NCI-H2171 treated with DMSO at 0.1 percent for 48 hours (cell line): ENCODE results near the gene KIAA1958.
"Not testable (repeated sequence)": the region's sequence is repeated elsewhere in the genome, so short reads cannot be mapped to it uniquely, and the experiment has no call there.

Experiments
- DNase-seq: peaks from one replicate; lab custom pipeline; 2025; lab: John Stamatoyannopoulos, UW

Gene KIAA1958

DNA sequence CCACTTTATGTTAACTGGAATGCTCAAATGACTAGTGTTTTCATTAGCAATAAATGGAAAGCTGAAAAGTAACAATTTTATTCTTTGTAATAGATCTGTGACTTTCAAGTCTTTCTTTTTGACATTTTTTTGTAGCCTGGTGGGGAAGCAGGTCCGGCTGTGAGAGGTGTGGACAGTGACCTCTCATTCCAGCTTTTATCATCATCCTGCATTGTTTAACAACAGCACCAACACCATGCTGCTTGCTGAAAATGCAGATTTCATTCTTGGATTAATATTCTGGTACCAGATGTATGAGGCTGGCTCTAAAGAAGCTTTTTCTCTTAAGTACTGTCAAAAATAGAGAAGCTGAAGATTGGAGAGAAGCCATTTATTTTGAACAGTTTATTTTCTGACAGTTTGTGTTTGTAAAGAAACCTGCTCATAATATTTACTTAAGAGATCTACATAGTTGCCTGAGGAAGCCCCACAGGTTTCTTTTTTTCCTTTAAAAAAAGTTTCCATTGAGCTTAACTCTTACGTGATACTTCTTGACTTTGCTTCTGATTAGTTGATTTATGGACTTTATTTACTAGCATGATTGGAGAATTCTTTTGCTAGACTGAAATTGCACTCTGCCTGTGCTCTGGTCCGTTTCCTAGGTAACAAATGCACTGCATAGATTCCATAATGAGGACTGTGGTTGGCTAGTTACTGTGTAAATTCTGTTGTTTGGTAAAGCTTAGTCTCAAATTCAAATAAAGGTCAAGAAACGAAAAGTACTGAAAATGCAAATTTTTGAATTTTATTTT, 3.4 kb downstream of the KIAA1958 start:
- no peak for DNase-seq

DNA sequence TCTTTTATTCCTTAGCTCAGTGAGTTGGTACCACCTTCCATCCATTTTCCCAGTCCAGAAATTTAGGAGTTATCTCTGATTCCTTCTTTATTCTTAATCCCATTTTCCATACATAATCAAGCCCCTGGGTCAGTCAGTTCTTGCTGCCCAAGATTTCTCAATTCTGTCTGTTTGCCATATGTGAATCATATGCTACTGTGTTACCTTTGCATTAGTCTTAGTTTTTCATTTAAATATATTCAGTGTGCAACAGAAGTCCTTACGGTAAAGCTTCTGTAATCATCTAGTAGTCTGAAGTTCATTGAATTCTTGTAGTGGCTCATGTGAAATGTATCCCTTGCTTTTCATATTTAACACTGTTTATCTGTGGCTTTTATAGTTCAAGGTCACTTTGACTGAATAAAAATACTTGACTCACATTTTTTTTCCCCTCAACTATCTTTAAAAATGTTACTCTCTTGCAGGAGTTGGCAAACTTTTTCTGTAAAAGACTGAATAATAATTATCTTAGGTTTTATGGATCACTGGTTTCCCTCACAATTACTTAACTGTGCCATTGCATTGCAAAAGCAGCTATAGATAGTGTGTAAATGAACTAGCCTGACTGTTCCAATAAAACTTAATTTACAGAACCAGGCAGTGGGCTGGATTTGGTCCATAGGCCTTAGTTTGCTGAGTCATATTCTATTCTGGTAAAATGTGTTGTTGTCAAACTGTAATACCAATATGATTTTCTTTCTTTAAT, 6.9 kb downstream of the KIAA1958 start:
- no peak for DNase-seq

DNA sequence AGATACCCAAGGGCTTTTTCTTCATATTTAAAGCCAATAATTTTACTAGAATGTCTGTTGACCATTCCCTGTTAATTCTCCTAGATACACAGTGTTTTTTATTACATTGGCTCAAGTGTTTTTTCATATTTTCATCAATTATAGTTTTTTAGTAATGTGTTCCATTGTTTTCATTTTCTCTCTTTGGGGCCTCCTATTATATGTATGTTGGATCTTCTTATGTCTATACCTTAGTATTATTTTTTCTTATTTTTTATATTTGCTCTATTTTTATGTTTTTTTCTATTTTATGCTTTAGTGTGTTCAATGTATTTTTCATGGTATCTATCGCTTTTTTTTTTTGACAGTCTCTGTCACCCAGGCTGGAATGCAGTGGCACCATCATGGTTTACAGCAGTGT, 7.5 kb downstream of the KIAA1958 start:
- no peak for DNase-seq

DNA sequence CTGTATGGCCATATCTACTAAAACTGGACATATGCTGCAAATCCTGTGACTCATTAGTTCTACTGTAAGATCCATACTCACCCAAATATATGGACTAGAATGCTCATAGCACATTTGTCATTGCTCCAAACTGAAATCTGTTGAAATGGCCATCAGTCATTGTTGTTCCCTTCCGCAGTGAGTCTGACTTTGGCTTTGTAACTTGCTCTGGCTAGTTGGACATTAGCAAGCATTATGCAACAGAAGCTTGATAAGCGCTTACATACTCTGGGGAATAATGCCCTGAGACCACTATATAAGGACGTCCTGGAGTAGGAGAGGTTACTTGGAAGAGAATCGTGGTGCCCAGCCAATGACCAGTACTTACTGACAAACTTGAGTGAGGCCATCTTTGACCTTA, 9.0 kb downstream of the KIAA1958 start:
- DNase-seq: no peak

DNA sequence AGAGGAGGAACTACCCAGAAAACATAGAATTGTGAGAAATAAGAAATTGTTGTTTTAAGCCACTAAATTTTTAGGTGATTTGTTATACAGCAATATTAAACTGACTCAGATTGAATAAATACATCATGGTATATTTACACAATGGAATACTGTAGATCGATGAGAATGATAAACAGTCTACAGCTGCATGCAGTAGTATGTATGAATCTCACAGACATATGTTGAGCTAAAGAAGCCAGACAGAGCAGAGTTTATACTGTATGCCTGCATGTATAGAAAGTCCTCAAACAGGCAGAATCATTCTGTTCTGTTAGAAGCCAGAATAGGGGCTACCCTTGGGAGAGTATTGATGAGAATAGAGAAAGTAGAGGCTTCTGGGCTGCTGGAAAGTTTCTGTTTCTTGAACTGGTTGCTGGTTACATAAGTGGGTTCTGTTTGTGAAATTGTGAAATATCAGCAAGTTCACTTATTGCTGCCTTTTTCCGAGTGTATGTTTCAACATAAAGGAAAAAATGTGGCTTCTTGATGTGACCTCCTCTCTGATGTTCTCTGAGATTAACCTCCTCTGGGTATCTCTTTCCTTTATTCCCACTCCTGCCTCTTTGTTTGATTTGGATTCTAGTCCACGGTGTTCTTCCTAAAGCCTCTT, 9.6 kb downstream of the KIAA1958 start:
- DNase-seq: no peak

DNA sequence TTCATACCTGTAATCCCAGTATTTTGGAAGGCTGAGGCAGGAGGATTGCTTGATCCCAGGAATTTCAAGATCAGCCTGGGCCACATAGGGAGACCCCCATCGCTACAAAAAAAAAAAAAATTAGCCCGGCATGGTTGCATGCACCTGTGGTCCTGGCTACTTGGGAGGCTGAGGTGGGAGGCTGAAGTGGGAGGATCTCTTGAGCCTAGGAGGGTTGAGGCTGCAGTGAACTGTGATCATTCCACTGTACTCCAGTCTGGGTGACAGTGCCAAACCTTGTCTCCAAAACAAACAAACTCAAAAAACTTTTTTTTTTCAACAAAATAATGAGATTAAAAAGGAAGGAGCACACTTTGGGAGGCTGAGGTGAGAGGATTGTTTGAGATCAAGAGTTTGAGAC, 14.2 kb downstream of the KIAA1958 start:
- DNase-seq: no peak

DNA sequence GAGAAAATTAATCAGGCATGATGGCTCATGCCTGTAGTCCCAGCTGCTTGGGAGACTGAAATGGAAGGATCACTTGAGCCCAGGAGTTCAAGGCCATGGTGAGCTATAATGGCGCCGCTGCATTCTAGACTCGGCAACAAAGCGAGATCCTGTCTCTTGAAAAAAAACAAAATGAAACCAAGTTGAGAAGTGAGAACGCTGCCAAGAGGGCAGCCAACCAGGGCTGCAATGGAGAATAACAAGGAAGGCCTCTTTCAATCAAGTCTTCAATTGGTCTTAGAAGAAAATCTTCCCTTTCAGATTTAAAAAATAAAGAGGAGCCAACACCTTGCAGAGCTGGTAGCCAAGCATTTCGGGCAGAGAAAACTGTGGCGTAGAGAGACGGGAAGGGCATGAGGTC, 14.7 kb downstream of the KIAA1958 start:
- DNase-seq: no peak

DNA sequence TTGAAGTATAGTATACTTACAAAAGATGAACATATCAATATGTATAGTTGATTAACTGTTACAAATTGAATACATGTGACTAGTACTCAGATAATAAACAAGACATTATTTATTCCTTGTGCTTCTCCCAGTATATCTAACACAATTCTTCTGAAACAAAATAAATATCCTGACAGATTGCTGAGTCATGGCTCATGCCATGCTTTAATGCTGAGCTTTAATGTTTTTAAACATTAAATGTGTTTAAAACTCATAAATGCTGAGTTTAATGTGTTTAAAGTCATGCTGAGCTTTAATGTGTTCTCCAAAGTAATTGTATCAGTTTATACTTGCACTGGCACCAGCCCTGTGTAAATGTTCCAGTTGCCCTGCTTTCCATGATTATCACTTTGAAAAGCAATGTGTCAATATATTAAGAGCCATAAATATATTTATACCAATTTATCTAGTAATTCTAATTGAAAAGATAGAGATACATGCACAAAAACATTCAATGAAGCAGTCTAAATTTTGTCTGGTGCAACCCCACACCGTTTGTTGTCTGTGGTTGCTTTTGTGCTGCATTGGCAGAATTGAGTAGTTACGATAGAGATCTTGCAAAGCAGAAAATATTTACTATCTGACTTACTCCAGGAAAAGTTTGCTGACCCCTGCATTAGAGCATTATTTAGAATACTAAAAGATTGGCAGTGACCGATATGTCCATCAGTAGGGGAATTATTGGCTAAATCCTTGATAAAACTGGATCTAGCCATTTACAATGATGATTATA, 15.7 kb downstream of the KIAA1958 start:
- no peak for DNase-seq

DNA sequence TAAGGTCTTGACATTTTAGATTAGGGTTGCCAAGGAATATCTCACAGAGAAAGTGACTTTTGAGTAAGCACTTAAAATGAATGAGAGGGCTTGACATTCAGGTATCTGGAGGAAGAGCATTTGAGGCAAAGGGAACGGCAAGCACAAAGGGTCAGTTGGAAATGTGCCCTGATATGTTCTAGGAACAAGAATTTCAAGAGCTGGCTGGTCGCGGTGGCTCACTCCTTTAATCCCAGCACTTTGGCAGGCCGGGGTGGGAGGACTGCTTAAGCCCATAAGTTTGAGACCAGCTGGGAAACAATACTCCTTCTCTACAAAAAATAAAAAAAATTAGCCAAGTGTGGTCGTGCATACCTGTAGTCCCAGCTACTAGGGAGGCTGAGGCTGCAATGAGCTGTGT, 16.5 kb downstream of the KIAA1958 start:
- no peak for DNase-seq

DNA sequence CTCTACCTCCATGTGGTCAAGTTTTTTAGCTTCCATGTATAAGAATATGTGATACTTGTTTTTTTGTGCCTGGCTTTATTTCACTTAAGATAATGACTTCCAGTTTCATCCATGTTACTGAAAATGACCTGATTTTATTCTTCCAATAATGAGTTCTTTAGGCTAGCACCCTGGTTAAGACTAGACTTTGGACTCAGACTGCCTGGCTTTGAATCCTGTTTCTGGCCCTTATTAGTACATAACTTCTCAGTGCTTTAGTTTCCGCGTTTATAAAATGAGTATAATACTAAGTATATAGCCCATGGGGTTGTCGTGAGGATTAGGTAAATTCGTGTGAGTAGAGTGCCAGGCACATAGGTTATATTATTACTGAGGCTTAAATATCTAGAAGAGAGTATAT, 18.5 kb downstream of the KIAA1958 start:
- no peak for DNase-seq

DNA sequence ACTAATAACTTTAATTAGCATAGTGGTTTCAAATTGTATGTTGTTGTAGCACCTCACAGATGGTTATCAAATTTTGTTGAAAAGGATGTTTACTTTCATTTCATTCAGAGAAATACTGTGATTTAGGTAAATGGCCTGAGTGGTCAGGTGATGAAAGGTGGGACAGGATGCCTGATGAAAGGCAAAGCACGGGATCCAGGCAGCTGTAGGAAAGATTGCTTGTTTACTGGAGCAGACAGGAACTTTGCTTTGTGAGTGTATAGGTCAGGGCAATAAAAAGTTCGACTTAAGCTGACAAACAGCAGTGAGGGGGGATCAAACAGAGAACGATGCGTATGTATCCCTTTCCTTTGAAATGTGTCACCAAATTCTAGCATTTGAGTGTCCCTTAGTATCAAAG, 19.0 kb downstream of the KIAA1958 start:
- no peak for DNase-seq

DNA sequence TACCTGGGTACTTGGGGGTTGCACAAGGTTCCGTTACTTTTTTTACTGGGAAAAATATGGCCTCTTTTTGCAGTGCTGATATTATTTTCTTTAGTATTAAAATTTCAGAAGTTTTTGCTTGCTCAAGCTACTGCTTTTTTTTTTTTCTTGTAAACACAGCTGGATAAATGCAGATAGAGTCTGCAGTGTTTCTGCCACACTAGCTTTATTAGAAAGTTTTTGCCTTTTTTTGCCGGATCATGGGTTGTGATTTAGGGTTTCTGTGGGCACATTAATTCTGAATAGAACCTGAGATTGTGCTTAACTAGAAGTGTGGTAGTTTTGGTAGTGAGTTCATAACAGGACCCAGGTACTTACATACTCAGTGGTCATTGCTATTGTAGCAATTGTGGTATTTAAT, 19.9 kb downstream of the KIAA1958 start:
- no peak for DNase-seq

DNA sequence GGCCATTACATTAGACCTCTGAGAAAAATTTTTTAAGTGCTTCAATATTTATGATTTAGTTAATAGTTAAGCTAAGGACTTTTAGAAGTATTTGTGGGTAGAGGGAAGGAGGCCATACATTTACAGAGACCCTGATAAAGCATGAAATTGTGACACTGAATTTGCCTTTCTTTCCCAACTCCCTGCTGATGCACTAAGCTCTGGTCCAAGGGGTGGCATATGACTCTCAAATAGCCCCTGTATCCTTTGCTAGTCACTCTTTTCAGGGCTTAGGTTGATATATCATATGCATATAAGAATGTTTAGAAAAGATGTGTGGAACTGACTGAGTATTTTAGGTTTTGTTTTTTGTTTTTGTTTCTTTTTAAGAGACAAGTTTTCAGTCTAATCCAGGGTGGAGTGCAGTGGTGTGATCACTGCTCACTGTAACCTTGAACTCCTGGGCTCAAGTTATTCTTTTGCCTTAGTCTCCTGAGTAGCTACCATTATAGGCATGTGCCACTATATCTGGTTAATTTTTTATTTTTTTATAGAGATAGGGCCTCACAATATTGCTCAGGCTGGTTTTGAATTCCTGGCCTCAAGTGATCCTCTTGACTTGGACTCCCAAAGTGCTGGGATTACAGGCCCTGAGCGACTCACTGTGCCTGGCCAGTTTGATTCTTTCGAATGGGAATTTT, 20.5 kb downstream of the KIAA1958 start:
- DNase-seq: no peak

DNA sequence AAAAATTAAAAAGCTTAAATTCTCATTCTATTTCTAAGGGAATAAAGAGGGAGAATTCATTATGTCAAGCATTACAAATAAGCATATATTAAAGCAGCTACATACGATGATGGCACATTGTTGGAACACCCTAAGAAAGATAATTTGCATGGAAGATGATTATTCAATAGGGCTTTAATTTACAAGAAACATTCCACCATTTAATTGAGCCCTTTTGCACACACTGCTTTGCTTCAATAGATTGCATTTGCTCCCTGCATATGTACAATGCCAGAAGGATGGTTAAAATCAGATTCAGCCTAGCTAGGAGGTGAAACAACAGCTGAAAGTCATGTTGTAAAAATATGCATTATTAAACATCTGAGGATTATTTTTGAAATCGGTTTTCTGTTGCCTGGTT, 21.8 kb downstream of the KIAA1958 start:
- no peak for DNase-seq

DNA sequence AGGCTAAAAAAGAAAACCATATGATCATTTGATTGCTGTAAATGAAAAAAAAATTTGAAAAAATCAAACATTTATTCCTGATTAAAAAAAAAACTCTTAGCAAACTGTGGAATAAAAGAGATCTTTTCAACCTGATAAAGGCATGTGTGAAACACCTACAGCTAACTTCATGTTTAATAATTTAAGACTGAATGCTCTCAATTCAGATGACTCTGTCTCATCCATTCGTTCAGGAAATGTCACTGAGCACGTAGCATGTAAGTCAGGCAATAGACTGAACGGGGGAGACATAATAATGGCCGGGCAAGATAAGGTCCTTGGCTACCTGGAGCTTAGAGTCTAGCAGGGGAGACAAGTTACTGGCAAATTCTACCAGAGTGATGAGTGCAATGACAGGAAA, 25.8 kb downstream of the KIAA1958 start:
- DNase-seq: not testable (repeated sequence)

DNA sequence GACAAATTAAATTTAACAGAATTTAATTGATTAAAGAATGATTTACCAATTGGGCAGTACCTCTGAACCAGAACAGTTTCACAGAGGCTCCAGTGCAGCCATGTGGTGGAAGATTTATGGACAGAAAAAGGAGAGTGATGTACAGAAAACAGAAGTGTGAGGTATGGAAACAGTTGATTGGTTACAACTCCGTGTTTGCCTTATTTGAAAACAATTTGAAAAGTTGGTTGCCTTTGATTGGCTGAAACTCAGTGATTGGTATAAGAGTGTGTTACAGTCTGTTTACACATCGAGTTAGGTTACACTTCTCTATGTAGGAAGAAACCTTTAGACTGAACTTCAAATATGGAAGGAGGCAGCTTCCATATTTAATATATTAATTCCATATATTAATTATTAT, 30.1 kb downstream of the KIAA1958 start:
- no peak for DNase-seq

DNA sequence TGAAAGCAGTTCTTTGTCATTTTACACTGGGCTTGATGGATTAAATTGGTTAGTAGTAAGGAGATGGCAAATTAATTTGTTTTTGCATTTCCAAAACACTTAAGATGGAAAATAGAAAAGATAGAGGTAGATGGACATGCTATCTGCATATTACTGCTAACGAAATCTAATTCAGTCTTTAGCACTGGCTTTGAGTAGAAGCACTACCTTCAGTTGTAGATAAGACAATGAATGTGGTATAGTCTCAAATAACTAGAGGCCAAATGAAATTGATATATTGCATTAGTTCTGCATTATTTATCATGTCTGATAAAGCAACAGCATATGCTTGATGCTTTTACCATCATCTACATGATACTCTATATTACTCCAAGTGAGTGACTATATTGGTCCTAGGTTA, 33.4 kb downstream of the KIAA1958 start:
- DNase-seq: peak; percentile 52

DNA sequence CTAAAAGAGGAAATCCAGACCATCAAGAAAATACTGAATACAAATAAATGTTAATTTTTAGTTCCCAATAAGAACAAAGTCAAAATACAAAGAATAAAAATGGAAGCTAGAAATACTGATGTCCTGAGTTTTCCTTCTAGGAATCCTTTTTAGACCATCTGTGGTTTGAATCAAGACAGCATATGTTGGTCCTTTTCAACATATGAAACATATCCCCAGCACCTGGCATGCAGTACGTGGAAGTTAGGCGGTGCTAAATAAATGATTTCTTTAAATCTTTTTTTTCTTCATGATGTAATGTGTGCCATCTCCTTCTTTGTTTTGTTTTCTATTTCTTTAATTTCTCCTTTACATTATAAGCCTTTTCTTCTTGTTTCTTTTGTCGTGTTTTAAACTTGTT, 34.0 kb downstream of the KIAA1958 start:
- peak; percentile 81 for DNase-seq

DNA sequence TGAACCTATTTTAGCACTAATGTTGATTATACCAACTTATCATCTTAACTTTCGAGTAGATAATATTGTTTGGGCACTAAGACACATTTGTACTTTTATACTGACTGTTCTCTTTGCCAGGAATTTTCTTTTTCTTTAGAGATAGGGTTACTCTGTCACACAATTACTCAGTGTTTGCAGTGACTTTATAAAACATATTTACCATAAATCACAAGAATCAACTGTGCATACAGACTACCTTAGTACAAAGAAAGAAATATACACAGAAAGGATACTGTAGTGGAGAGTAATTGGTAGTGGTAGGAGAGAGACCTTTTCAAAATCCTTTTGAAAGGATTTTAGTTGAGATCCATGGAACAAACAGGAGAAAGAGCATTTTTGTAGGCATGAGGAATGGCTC, 40.3 kb downstream of the KIAA1958 start:
- no peak for DNase-seq

DNA sequence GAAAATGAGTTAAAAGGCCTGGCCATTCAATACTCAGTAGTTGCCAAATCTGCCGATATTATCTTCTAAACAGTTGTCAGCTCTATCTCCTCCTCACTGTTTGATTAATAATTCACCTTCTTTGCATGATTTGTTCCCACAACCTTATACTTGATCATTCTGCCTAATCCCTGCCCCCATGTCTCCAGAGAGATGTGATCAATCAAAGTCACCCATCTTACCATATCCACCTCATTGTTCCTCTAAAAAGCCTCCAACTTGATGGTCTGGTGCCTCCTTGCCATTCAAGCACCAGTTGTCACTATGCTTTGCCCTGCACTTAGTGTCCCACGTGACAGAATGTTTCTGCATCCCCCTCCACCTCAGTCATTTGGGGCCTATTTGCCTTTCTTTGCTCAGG, 41.3 kb downstream of the KIAA1958 start:
- DNase-seq: no peak

DNA sequence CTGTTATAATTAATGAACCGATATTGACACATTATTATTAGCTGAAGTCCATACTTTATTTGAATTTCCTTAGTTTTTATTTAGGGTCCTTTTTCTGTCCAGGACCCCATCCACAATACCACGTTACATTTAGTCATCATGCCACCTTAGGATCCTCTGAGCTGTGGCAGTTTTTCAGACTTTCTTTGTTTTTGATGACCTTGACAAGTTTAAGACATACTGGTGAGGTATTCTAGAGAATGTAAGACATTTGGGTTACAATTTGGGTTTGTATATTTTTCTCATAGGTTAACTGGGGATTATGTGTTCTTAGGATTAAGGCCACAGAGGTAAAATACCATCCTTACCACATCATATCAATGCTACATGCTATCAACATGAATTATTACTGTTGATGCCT, 42.7 kb downstream of the KIAA1958 start:
- DNase-seq: no peak

DNA sequence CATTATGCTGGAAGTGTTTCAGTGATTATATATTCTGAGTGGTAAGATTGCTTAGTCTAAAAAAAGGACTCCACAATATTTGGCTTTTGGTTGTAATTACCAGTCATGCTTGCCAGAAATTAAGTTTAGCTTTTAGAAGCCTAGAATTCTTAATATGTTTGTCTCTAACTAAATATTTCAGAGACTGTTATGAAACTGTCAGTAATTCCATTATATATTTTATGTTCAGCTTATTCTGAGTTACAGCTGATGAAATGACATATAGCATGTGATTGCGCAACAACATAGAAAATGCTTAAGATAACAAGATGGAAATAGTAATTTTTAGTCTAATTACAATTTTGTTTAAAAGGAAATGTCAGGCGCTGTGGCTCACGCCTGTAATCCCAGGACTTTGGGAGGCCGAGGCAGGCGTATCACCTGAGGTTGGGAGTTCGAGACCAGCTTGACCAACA, 44.2 kb downstream of the KIAA1958 start:
- no peak for DNase-seq
